Measurements from ENCODE around the gene USP49. TPM values are rescaled to one million over a fixed set of nuclear protein-coding genes. Genes with fewer than 3 reads are reported as not detected.

USP49 gene
- total and polyA plus RNA-seq, 2 of the 13 experiments (the other 11 are each of a cell fraction or from before 2014, with no cell fraction given) = 2.9 to 4.3 TPM

- TF ChIP-seq PRPF4 (IDR thresholded peaks at IDR 0.05; ENCODE audit: low read depth, low read length, poor library complexity, severe bottlenecking) (no peak), GPBP1L1 (CRISPR knock-in tag; IDR thresholded peaks at IDR 0.05) (no peak), SMARCC2 (IDR thresholded peaks at IDR 0.05) (no peak; the same call in 1 of the 2 replicates), NFKB2 (CRISPR knock-in tag; IDR thresholded peaks at IDR 0.05; ENCODE audit: borderline replicate concordance) (peak; percentile 82; the same call in 1 of the 2 replicates), ZNF788 (CRISPR knock-in tag; IDR thresholded peaks at IDR 0.05; ENCODE audit: borderline replicate concordance) (peak; percentile 56; the same call in 1 of the 2 replicates), GPN1 (CRISPR knock-in tag; IDR thresholded peaks at IDR 0.05; ENCODE audit: borderline replicate concordance) (no peak), MED8 (CRISPR knock-in tag; IDR thresholded peaks at IDR 0.05; ENCODE audit: insufficient replicate concordance) (peak; percentile 22), RAD21 (CRISPR knock-in tag; IDR thresholded peaks at IDR 0.05) (no peak; the same call in 1 of the 2 replicates), ZNF121 (CRISPR knock-in tag; IDR thresholded peaks at IDR 0.05) (0 out of 2 replicates have a peak, but pooled peaks have one; percentile 46), ZFP90 (CRISPR knock-in tag; IDR thresholded peaks at IDR 0.05; ENCODE audit: borderline replicate concordance) (peak; percentile 77; the same call in 1 of the 2 replicates), CENPT (CRISPR knock-in tag; IDR thresholded peaks at IDR 0.05; ENCODE audit: low read depth) (0 out of 2 replicates have a peak, but pooled peaks have one; percentile 60), ZNF710 (CRISPR knock-in tag; IDR thresholded peaks at IDR 0.05; ENCODE audit: borderline replicate concordance) (peak; percentile 48; the same call in 1 of the 2 replicates), RERE (CRISPR knock-in tag; IDR thresholded peaks at IDR 0.05; ENCODE audit: low read depth) (no peak; the same call in 1 of the 2 replicates), ZBTB49 (CRISPR knock-in tag; IDR thresholded peaks at IDR 0.05; ENCODE audit: borderline replicate concordance) (peak; percentile 88; the same call in 1 of the 2 replicates)
Observed at GRCh38 chr6:41920921-41921711, 25.9 kb upstream of the USP49 start, which contains the start of the genes BYSL and MED20 (continued).
